ENCODE results near the gene ESRRG.

Gene ESRRG

DNA sequence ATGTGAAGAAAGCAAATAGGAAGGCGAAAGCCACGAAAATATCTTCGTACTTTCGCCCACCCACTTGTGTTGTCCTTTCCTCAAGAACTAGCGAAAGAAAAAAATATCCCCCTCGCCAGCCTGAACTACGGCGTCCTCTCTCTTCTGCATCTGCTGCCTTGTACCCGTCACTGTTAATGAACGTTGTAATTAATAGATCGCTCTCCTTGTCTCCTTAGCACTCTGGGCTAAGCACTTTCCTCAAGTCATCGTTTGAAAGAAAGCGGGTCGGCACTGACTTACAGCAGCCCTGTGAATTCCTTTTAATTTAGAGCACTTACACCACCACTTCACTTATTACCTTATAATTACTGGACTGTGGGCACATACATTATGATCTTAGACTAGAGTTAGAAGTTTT, 44.1 kb downstream of the ESRRG start:
- Mint-ChIP-seq H3K9me3 (peaks cover 3% of the 10 kb centered on the region), H3K27me3 (no peaks in the 10 kb centered on the region), H3K4me3 (no peak overlapping the region), H3K4me1 (ENCODE audit: low read depth) (no peaks in the 10 kb centered on the region), H3K27ac (no peak overlapping the region), H3K36me3 (ENCODE audit: low read depth) (no peaks in the 10 kb centered on the region)
- DNase-seq: no peak

DNA sequence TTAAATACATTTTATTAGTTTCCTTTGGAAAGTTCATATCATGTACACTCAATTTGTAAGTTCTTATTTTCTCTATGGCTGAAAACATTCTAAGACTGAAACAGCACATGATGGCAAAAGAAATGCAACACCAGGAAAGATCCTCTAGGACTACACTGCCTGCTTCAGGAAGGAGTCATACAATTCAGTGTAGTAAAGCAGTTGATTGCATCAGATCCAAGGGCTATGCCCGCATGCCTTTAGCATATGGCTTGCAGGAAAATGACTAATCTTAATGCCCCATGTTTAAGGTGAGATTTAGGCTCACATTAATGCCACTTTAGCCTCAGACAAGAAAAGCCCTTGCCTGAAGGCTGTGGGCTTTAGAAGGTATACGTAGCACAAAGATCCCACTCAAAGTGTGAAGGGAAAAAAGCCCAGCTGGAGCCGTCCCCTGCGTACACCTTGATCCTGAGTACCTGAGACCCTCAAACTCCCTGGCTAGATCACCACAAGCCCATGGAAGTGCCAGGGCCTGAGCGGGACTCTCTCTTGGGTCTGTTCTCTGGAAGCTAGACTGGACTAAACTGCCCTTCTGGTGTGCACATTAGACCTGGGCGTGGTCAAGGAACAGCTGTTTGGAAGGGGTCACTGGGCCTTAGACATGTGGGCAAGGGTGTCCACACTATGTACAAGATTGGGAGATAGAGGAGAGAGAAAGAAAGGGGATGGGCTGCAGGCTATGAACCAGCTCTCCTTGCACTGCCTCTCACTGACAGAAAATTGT, 52.9 kb downstream of the ESRRG start:
- Mint-ChIP-seq H3K4me3 (no peak overlapping the region), H3K9me3 (peaks cover 2% of the 10 kb centered on the region), H3K27me3 (no peaks in the 10 kb centered on the region), H3K36me3 (ENCODE audit: low read depth) (no peaks in the 10 kb centered on the region), H3K4me1 (ENCODE audit: low read depth) (no peaks in the 10 kb centered on the region), H3K27ac (no peak overlapping the region)
- no peak for DNase-seq

DNA sequence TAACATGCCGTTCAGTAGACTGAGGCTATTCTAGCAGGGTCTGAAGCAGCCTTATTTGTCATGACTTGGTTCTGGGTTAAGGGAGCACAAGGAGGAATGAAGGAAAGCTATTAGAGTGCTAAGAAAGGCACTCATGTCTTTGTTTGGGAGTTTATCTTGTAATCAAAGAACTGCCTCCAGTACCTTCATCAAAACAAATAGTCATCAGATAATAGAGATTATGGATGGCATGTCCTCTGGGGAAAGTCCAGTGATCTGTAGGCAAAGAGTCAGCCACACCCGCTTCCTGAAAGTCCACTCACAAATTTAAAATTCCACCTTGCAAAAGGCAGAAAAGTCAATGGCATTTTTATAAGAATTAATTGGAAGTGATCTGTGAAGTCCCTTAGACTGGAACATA, 56.8 kb downstream of the ESRRG start:
- no peaks in the 10 kb centered on the region for H3K36me3 Mint-ChIP-seq (ENCODE audit: low read depth)
- H3K4me3 Mint-ChIP-seq: no peak overlapping the region
- H3K9me3 Mint-ChIP-seq: no peaks in the 10 kb centered on the region
- H3K27me3 Mint-ChIP-seq: no peaks in the 10 kb centered on the region
- H3K4me1 Mint-ChIP-seq (ENCODE audit: low read depth): no peaks in the 10 kb centered on the region
- DNase-seq: no peak
- no peak overlapping the region for H3K27ac Mint-ChIP-seq

DNA sequence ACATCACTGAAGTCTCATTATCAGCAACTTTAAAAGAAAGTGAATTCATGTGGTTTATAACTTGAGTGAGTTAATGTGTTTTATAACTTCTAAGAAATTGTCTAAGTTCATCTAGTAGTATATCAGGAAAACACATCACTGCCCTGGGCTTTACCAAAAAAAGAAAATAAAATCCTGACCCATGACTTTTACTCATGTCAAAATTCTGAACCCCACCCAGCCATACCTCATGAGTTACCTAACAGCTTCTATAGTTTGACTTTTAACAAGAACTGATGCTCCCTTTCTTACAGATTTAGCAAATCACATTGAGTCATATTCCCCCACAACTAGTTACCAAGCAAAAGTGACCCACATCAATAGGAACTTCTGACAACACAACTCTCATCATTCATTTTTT, 57.4 kb downstream of the ESRRG start:
- H3K27ac Mint-ChIP-seq: no peak overlapping the region
- no peaks in the 10 kb centered on the region for H3K4me1 Mint-ChIP-seq (ENCODE audit: low read depth)
- H3K36me3 Mint-ChIP-seq (ENCODE audit: low read depth): no peaks in the 10 kb centered on the region

GRCh38 chr1:216665406-216665805, 57.8 kb downstream of the ESRRG start:
- no peaks in the 10 kb centered on the region for H3K9me3 Mint-ChIP-seq

More for the DNA sequence above, 57.4 kb downstream of the ESRRG start:
- Mint-ChIP-seq H3K27me3 (no peaks in the 10 kb centered on the region), H3K9me3 (no peaks in the 10 kb centered on the region), H3K4me3 (no peak overlapping the region)
- no peak for DNase-seq

GRCh38 chr1:216662681-216663080, 60.5 kb downstream of the ESRRG start:
- no peak for DNase-seq
- Mint-ChIP-seq H3K27me3 (no peaks in the 10 kb centered on the region), H3K36me3 (ENCODE audit: low read depth) (no peaks in the 10 kb centered on the region), H3K4me1 (ENCODE audit: low read depth) (no peaks in the 10 kb centered on the region), H3K4me3 (no peak overlapping the region), H3K27ac (no peak overlapping the region), H3K9me3 (no peaks in the 10 kb centered on the region)

More at GRCh38 chr1:216665406-216665805, 57.8 kb downstream of the ESRRG start:
- Mint-ChIP-seq H3K36me3 (ENCODE audit: low read depth) (no peaks in the 10 kb centered on the region), H3K4me1 (ENCODE audit: low read depth) (no peaks in the 10 kb centered on the region), H3K4me3 (no peak overlapping the region), H3K27me3 (no peaks in the 10 kb centered on the region), H3K27ac (no peak overlapping the region)
- no peak for DNase-seq

DNA sequence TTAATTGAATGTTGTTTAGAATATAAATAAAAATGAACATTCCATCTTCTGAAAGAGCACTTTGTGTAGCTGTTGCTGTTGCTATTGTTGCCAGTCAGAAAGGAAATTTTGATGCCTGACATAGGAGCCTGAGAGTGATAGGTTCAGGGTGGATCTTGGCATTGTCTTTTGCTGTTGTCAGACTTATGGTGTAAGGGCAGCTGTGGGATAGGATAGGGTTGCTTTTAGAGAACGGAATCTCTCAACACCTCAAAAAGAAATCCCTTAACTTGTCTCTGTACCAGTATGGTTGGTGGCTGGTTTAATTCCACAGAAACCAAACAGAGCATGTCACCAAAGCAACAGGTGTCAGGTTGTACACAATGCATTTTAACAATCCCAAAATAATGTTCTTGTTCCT, 62.7 kb downstream of the ESRRG start:
- Mint-ChIP-seq H3K4me3 (no peak overlapping the region), H3K9me3 (no peaks in the 10 kb centered on the region), H3K4me1 (ENCODE audit: low read depth) (no peaks in the 10 kb centered on the region), H3K27ac (no peak overlapping the region), H3K36me3 (ENCODE audit: low read depth) (no peaks in the 10 kb centered on the region), H3K27me3 (no peaks in the 10 kb centered on the region)
- no peak for DNase-seq

DNA sequence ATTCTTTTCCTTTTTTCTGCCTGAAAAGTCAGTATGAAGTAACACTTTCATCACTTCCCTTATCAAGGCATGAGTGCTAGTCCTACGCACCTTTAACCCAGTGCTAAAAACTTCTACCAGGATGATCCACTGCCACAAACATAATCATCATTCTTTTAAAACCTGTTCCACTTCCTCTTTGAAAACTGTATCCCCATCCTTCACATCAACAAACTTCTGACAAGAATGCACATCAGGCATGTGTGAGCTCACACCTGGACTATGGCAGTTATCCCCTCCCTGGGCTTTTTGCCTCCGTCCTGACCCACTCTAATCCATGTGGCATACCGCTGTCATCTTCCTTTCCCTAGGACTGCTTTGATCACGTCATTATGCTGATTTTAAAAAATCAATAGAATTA, 70.2 kb downstream of the ESRRG start:
- no peak overlapping the region for H3K4me3 Mint-ChIP-seq
- DNase-seq: no peak
- no peaks in the 10 kb centered on the region for H3K27me3 Mint-ChIP-seq
- H3K27ac Mint-ChIP-seq: no peak overlapping the region
- H3K36me3 Mint-ChIP-seq (ENCODE audit: low read depth): no peaks in the 10 kb centered on the region
- no peaks in the 10 kb centered on the region for H3K4me1 Mint-ChIP-seq (ENCODE audit: low read depth)
- H3K9me3 Mint-ChIP-seq: no peaks in the 10 kb centered on the region

GRCh38 chr1:216651826-216652418, 71.3 kb downstream of the ESRRG start:
- DNase-seq: no peak
- H3K27ac Mint-ChIP-seq: no peak overlapping the region
- no peaks in the 10 kb centered on the region for H3K27me3 Mint-ChIP-seq
- no peak overlapping the region for H3K4me3 Mint-ChIP-seq
- no peaks in the 10 kb centered on the region for H3K9me3 Mint-ChIP-seq
- no peaks in the 10 kb centered on the region for H3K4me1 Mint-ChIP-seq (ENCODE audit: low read depth)
- H3K36me3 Mint-ChIP-seq (ENCODE audit: low read depth): no peaks in the 10 kb centered on the region

DNA sequence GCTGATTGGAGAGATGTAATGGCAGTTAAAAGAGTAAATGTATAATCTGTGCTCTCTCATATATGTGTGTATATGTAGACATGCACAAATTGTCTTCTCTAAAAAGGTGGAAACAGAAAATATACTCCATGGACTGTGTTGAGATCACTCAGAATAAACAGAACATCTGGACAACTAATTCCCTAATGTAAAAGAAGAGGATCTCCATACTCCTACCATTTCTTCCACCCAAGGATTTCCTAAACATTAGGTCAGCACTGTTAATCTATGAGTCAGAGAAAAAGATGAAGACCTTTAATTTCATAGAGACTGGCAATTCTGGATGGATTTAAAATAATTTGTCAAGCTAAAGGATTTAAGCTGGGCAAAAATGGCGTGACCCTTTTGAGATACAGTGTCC, 80.1 kb downstream of the ESRRG start:
- Mint-ChIP-seq H3K36me3 (ENCODE audit: low read depth) (no peaks in the 10 kb centered on the region), H3K27me3 (no peaks in the 10 kb centered on the region), H3K4me3 (no peak overlapping the region), H3K9me3 (peaks cover 7% of the 10 kb centered on the region), H3K27ac (no peak overlapping the region), H3K4me1 (ENCODE audit: low read depth) (no peaks in the 10 kb centered on the region)
- DNase-seq: no peak

- Mint-ChIP-seq H3K27ac (no peak overlapping the region), H3K4me1 (ENCODE audit: low read depth) (no peaks in the 10 kb centered on the region), H3K36me3 (ENCODE audit: low read depth) (no peaks in the 10 kb centered on the region), H3K27me3 (no peaks in the 10 kb centered on the region), H3K9me3 (peaks cover 12% of the 10 kb centered on the region), H3K4me3 (no peak overlapping the region)
- DNase-seq: no peak
Observed at GRCh38 chr1:216641669-216642460, 81.4 kb downstream of the ESRRG start.

GRCh38 chr1:216640100-216640499, 83.1 kb downstream of the ESRRG start:
- Mint-ChIP-seq H3K9me3 (peaks cover 17% of the 10 kb centered on the region), H3K27me3 (no peaks in the 10 kb centered on the region), H3K27ac (no peak overlapping the region), H3K36me3 (ENCODE audit: low read depth) (no peaks in the 10 kb centered on the region), H3K4me1 (ENCODE audit: low read depth) (no peaks in the 10 kb centered on the region), H3K4me3 (no peak overlapping the region)
- DNase-seq: no peak

DNA sequence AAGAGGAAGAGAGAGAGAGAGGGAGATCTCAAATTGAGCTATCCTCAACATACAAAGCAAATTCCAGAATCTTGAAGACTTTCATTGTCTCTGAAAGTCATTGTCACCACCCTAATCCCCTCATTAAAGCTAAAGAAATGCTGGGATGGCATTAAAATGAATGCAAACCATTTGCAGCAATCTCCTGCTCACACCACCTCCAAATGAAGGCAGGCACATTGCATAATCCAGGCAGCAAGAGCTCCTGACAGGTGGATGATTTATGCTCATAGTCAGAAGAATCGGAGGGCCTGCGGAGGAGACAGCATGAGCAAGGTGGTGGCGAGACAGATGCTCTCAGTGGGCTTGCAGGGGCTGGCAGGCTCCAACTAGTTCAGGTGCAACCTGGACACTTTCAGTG, 90.2 kb downstream of the ESRRG start:
- no peaks in the 10 kb centered on the region for H3K27me3 Mint-ChIP-seq
- H3K36me3 Mint-ChIP-seq (ENCODE audit: low read depth): no peaks in the 10 kb centered on the region
- H3K4me1 Mint-ChIP-seq (ENCODE audit: low read depth): no peaks in the 10 kb centered on the region
- no peak overlapping the region for H3K4me3 Mint-ChIP-seq
- DNase-seq: no peak
- no peak overlapping the region for H3K27ac Mint-ChIP-seq
- peaks cover 14% of the 10 kb centered on the region for H3K9me3 Mint-ChIP-seq

GRCh38 chr1:216630532-216630931, 92.7 kb downstream of the ESRRG start:
- H3K4me1 Mint-ChIP-seq (ENCODE audit: low read depth): no peaks in the 10 kb centered on the region
- H3K4me3 Mint-ChIP-seq: no peak overlapping the region
- H3K36me3 Mint-ChIP-seq (ENCODE audit: low read depth): no peaks in the 10 kb centered on the region
- no peak overlapping the region for H3K27ac Mint-ChIP-seq
- H3K9me3 Mint-ChIP-seq: peaks cover 6% of the 10 kb centered on the region
- H3K27me3 Mint-ChIP-seq: no peaks in the 10 kb centered on the region
- DNase-seq: no peak

DNA sequence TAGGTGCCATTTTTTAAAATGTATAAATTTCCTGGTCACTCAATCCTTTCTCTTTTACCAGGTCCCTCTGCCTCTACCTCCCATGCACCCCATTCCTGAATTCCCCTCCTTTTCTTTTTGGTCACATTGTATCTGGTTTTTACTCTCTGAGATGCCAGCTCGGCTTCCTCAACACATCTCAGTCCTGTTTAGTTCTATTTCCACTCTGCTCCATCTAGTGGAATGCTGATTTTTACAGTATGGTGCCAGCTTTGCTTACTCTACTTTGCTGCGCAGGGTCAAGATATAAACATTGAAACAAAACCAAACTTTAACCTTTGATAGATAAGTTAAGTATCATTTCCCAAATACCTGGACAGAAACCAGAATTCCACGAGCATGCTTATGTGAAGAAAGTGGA, 96.0 kb downstream of the ESRRG start:
- Mint-ChIP-seq H3K36me3 (ENCODE audit: low read depth) (no peaks in the 10 kb centered on the region), H3K4me3 (no peak overlapping the region), H3K27me3 (no peaks in the 10 kb centered on the region), H3K9me3 (peaks cover 7% of the 10 kb centered on the region), H3K4me1 (ENCODE audit: low read depth) (no peaks in the 10 kb centered on the region), H3K27ac (no peak overlapping the region)
- DNase-seq: no peak

Measured in activated T-cell treated with anti-CD3 and anti-CD28 coated beads, Interleukin-2, amount 50 U/mL, for 24 hours (primary cell).